GM19397 (cell line): ENCODE results near the gene DDIAS.
"Not testable (repeated sequence)": the region's sequence is repeated elsewhere in the genome, so short reads cannot be mapped to it uniquely, and the experiment has no call there.

ENCODE experiments used
- ATAC-seq: cut with Tn5 transposase; IDR thresholded peaks from one replicate; pipeline ENCODE4 v1.9.1; 2021; ENCODE audit warnings: mild to moderate bottlenecking, moderate library complexity; ENCODE audit not compliant: unreplicated experiment

Gene DDIAS

DNA sequence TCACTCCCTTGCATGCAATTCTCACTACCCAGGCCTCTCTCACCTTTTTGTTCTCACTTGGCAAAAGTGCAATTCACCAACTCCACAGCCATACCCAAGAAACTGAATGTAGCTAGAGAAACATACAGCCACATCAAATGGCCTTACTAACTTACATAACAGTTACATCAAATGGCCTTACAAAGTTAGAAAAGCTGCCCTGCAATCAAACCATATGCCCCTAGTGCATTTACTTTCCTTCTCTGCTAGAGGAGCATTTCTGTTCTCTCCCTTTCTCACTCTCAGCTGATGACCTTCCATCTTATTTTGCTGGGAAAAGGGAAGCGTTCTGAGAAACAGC, 11.6 kb upstream of the DDIAS start:
- no peak for ATAC-seq

- ATAC-seq: no peak
These were observed 10.6 kb upstream of the DDIAS start for GRCh38 chr11:82890936-82891335.

- ATAC-seq: no peak
These were observed 8.8 kb upstream of the DDIAS start for GRCh38 chr11:82892611-82893169.

DNA sequence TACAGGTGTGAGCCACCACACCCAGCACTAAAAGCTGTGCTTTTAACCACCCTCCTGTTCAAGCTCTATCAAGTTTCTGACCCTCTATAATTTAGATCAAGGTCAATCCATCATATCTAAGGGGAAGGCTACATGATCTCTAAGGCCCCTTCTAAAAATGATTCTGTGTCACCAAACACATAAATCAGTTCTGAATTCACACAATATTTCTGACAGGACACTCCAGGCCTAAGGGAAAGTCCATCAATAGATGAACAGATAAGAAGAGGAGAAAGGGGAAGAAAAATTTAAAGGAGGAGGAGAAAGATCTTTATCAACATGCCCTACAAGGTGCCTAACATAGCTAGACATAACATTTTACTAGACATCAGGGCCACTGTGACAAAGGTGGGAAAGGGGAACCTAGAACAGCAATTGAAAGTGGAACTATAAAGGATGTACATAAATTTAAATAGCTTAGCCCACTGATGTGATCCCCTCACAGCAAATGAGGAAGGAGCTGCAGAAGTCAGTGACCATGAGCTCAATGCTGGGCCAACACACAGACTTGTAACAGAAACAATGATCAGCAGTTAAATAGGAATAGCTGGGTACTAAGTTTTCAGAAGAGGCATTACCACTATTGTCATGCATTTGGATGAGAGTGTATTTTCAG, 6.0 kb upstream of the DDIAS start:
- peak; percentile 24 for ATAC-seq

DNA sequence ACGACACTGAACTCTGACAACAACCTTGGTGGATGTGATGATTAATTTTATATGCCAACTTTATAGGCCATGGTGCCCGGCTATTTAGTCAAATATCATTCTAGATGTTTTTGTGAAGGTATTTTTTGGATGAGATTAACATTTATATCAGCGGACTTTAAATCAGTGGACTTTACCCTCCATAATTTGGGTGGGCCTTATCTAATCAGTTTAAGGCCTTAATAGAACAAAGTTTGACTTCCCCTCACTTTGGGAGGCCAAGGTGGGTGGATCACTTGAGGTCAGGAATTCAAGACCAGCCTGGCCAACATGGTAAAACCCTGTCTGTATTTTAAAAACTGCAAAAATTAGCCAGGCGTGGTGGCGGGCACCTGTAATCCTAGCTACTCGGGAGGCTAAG, 5.4 kb upstream of the DDIAS start:
- ATAC-seq: no peak

- no peak for ATAC-seq
These were observed 3.3 kb upstream of the DDIAS start for GRCh38 chr11:82898241-82898640.

DNA sequence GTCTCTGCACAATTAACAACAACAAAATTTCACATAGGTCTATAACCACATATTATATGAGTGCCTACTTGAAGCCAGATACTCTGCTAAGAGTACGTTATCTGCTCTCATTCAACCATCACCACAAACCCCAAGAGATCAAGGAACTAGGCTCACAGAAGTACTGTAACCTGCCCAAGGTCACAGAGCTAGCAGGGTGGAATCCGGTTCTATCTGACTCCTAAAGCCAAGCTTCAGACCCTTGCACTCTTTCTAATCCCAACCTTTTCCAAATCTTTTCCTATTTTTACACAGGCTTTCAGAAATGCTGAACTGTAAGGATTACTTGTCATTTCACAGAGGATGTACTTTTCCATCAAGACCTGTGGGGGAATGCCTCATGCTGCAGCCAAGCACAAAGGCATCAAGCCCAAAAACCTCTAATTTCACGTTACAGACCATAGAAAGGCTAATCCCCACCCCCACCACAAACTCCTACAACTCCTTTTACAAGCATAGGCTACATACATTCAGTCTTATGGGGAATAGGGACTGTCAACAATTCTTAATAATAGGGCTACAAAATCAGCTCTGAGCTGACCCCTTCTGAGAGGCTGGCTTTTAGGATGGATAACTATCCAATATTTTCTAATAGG, 2.2 kb upstream of the DDIAS start:
- ATAC-seq: no peak

GRCh38 chr11:82899957-82900276, 1.6 kb upstream of the DDIAS start:
- ATAC-seq: peak; percentile 1

GRCh38 chr11:82900277-82901164, 1.0 kb upstream of the DDIAS start, which contains the start of gene PRCP:
Gene PRCP (minus strand): TSS chr11:82900430. CDS start chr11:82900402, 28 bp downstream.
- peak; percentile 79 for ATAC-seq

- no peak for ATAC-seq
These were observed 468 bp downstream of the DDIAS start for GRCh38 chr11:82901922-82902485.

DNA sequence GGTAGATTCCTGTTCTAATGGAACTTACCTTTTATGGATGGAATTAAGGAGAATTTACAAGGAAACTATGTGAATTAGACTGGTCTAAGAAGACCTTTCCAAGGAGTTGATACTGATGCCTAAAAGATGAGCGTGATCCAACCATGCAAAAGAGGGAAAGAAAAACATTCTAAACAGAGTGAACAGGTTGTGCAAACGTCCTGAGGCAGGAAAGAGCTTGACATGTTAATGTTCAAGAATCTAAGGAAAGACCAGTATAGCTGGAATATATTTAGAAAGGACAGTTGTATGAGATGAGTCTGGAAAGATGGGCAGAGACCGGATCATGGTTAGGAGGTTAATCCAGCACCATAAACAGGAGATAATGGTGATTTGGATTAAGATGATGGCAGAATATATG, 1.3 kb downstream of the DDIAS start:
- ATAC-seq: no peak

GRCh38 chr11:82903843-82904586, 2.5 kb downstream of the DDIAS start:
- no peak for ATAC-seq

DNA sequence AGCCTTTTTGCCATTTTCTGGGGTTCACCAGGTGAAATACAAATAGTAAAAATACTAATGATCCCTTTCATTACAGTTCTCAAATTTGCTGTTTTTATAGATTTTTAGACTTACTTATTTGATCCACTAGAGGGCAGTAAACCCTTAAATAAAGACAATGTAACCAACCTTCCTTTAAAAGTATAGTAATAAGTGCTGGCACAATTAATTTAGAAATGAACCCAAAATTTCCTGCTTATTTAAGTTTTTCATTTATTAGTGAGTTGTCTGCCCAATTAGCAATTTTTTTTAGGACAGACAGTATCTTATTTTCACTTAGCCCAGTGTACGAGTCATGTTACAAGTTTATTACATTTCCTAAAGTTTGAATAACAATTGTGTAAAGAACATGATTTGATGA, 4.7 kb downstream of the DDIAS start:
- no peak for ATAC-seq

- ATAC-seq: no peak
These were observed 5.4 kb downstream of the DDIAS start for GRCh38 chr11:82906931-82907330.

- no peak for ATAC-seq
These were observed 5.8 kb downstream of the DDIAS start for GRCh38 chr11:82907371-82907770.

- no peak for ATAC-seq
These were observed 6.8 kb downstream of the DDIAS start for GRCh38 chr11:82908311-82908710.

- ATAC-seq: no peak
These were observed 7.6 kb downstream of the DDIAS start for GRCh38 chr11:82909015-82909640.

DNA sequence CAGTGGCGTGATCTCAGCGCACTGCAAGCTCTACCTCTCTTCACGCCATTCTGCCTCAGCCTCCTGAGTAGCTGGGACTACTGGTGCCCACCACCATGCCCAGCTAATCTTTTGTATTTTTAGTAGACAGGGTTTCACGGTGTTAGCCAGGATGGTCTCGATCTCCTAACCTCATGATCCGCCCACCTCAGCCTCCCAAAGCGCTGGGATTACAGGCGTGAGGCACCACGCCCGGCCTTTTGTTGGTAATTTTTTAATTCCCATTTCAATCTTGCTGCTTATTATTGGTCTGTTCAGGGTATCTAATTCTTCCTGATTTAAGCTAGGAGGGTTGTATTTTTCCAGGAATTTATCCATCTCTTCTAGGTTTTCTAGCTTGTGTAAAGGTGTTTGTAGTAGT, 18.2 kb downstream of the DDIAS start:
- not testable (repeated sequence) for ATAC-seq

DNA sequence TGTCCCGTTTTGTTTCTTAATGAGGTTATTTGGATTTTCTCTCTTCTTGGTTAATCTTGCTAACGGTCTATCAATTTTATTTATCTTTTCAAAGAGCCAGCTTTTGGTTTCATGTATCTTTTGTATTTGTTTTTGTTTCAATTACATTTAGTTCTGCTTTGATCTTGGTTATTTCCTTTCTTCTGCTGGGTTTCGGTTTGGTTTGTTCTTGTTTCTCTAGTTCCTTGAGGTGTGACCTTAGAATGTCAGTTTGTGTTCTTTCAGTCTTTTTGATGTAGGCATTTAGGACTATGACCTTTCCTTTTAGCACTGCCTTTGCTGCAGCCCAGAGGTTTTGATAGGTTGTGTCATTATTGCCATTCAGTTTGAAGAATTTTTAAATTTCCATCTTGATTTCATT, 18.7 kb downstream of the DDIAS start:
- not testable (repeated sequence) for ATAC-seq
